GM19438 (cell line): Measurements from ENCODE around the gene ADD2.
"Not testable (repeated sequence)": the region's sequence is repeated elsewhere in the genome, so short reads cannot be mapped to it uniquely, and the experiment has no call there.

ENCODE experiments used
- ATAC-seq: cut with Tn5 transposase; IDR thresholded peaks from one replicate; pipeline ENCODE4 v1.9.1; 2021; ENCODE audit warnings: low read depth; ENCODE audit not compliant: unreplicated experiment

ADD2 gene

GRCh38 chr2:70753902-70754301, 14.1 kb downstream of the ADD2 start:
- no peak for ATAC-seq

GRCh38 chr2:70753031-70753430, 15.0 kb downstream of the ADD2 start:
- ATAC-seq, result no peak

- ATAC-seq, result no peak
These were observed 15.6 kb downstream of the ADD2 start for GRCh38 chr2:70752396-70752795.

- ATAC-seq, result no peak
These were observed 16.1 kb downstream of the ADD2 start for GRCh38 chr2:70751881-70752280.

GRCh38 chr2:70750320-70750719, 17.7 kb downstream of the ADD2 start:
- no peak for ATAC-seq

- no peak for ATAC-seq
These were observed 19.8 kb downstream of the ADD2 start for GRCh38 chr2:70748002-70748784.

- ATAC-seq, result no peak
These were observed 20.7 kb downstream of the ADD2 start for GRCh38 chr2:70747284-70747683.

GRCh38 chr2:70746094-70746974, 21.7 kb downstream of the ADD2 start:
- ATAC-seq, result no peak

- ATAC-seq, result no peak
These were observed 22.6 kb downstream of the ADD2 start for GRCh38 chr2:70745276-70745825.

- ATAC-seq, result no peak
These were observed 23.6 kb downstream of the ADD2 start for GRCh38 chr2:70744397-70744796.

- ATAC-seq, result no peak
These were observed 24.3 kb downstream of the ADD2 start for GRCh38 chr2:70743677-70744076.

GRCh38 chr2:70743068-70743467, 24.9 kb downstream of the ADD2 start:
- no peak for ATAC-seq

- not testable (repeated sequence) for ATAC-seq
These were observed 28.5 kb downstream of the ADD2 start for GRCh38 chr2:70739492-70739891.

- no peak for ATAC-seq
These were observed 29.8 kb downstream of the ADD2 start for GRCh38 chr2:70738159-70738558.

- no peak for ATAC-seq
These were observed 32.9 kb downstream of the ADD2 start for GRCh38 chr2:70735071-70735470.

- no peak for ATAC-seq
These were observed 34.3 kb downstream of the ADD2 start for GRCh38 chr2:70733646-70734180.

GRCh38 chr2:70732766-70733645, 35.0 kb downstream of the ADD2 start:
- no peak for ATAC-seq

GRCh38 chr2:70730730-70731129, 37.3 kb downstream of the ADD2 start:
- no peak for ATAC-seq

GRCh38 chr2:70729647-70730046, 38.4 kb downstream of the ADD2 start:
- no peak for ATAC-seq

GRCh38 chr2:70728128-70728527, 39.9 kb downstream of the ADD2 start:
- ATAC-seq, result no peak
